Spinal cord (tissue), 10 donors: ENCODE results near the gene NPC1L1. TPM values are rescaled to one million over a fixed set of nuclear protein-coding genes. Genes with fewer than 3 reads are reported as not detected.
A peak's percentile ranks its signal among the peaks of the same experiment; 100 is the strongest.

Experiments
- DNase-seq, 6 donors: peaks; one replicate each; pipeline versions ENCODE4 v3.0.0 to v3.0.0-alpha.2; 2013 to 2015; ENCODE audit warnings: low spot score in 6 of 6, low read depth in 4 of 6
- H3K27ac ChIP-seq: one replicate; pipeline ENCODE4 v1.5.1; 2013; ENCODE audit warnings: low read depth, low read length, control low read depth
- H3K27me3 ChIP-seq: one replicate; pipeline ENCODE4 v1.6.1; 2013; ENCODE audit warnings: low read length; ENCODE audit not compliant: control insufficient read depth, insufficient read depth
- H3K36me3 ChIP-seq: one replicate; pipeline ENCODE4 v1.6.1; 2013; ENCODE audit warnings: low read length; ENCODE audit not compliant: control insufficient read depth, insufficient read depth
- H3K4me1 ChIP-seq: one replicate; pipeline ENCODE4 v1.6.1; 2013; ENCODE audit warnings: low read length; ENCODE audit not compliant: control insufficient read depth, insufficient read depth
- H3K4me3 ChIP-seq: one replicate; pipeline ENCODE4 v1.5.1; 2013; ENCODE audit warnings: low read depth, low read length, control low read depth
- H3K9me3 ChIP-seq: one replicate; pipeline ENCODE4 v1.6.1; 2013; ENCODE audit warnings: low read length; ENCODE audit not compliant: control insufficient read depth, insufficient read depth
- WGBS: methylation state at CpG from one replicate; pipeline ENCODE4 v1.1.5; 2013; ENCODE audit warnings: missing lambda C conversion rate; ENCODE audit not compliant: insufficient coverage; 5-methylcytosine and 5-hydroxymethylcytosine counted together
- polyA plus RNA-seq, 2 donors: library from polyadenylated mRNA; unstranded; fragments of 120-200 nt; gene quantifications; one replicate each; pipeline ENCODE4 v1.2.1, GENCODE V29; 2013; ENCODE audit not compliant: insufficient read length in 2 of 2
- total RNA-seq, 2 donors: library from RNA; depleted of rRNA in 1 of 2; stranded (reverse); fragments of 120-200 nt in 1 of 2; fragments of >200 nt in 1 of 2; gene quantifications; one replicate each; pipeline versions ENCODE4 v1.2.3 to v1.2.4, GENCODE V29; 2013 to 2014
- donor health status: healthy.

The NPC1L1 gene
- total and polyA plus RNA-seq, 4 donors: 0.06 to 0.11 (median 0.10) TPM

- 28% methylated on average over 6 of the region's 6 CpGs for WGBS
- H3K27ac ChIP-seq: no peak overlapping the region
Observed at GRCh38 chr7:44477063-44477830, 63.9 kb downstream of the NPC1L1 start.

GRCh38 chr7:44476313-44476712 is 64.8 kb downstream of the NPC1L1 start:
- Histone ChIP-seq H3K27me3 (no peaks in the 10 kb centered on the region), H3K4me3 (no peak overlapping the region), H3K36me3 (peaks cover 25% of the 10 kb centered on the region), H3K4me1 (peaks cover 3% of the 10 kb centered on the region), H3K9me3 (no peaks in the 10 kb centered on the region), H3K27ac (no peak overlapping the region)
- 100% methylated on average over 3 of the region's 5 CpGs for WGBS
- no peak for DNase-seq

More at GRCh38 chr7:44477063-44477830, 63.9 kb downstream of the NPC1L1 start:
- Histone ChIP-seq H3K27me3 (no peaks in the 10 kb centered on the region), H3K4me3 (no peak overlapping the region), H3K4me1 (peaks cover 3% of the 10 kb centered on the region), H3K9me3 (no peaks in the 10 kb centered on the region), H3K36me3 (peaks cover 26% of the 10 kb centered on the region)
- peak in 5 of 6 donors; percentile 44 to 86 (median 58) for DNase-seq

GRCh38 chr7:44473295-44473694 is 67.8 kb downstream of the NPC1L1 start:
- H3K4me1 ChIP-seq: peaks cover 3% of the 10 kb centered on the region
- no peak overlapping the region for H3K27ac ChIP-seq
- H3K4me3 ChIP-seq: no peak overlapping the region
- H3K9me3 ChIP-seq: no peaks in the 10 kb centered on the region
- no peak for DNase-seq
- H3K36me3 ChIP-seq: peaks cover 23% of the 10 kb centered on the region
- WGBS: 100% methylated on average over 1 of the region's 3 CpGs
- H3K27me3 ChIP-seq: no peaks in the 10 kb centered on the region

DNA sequence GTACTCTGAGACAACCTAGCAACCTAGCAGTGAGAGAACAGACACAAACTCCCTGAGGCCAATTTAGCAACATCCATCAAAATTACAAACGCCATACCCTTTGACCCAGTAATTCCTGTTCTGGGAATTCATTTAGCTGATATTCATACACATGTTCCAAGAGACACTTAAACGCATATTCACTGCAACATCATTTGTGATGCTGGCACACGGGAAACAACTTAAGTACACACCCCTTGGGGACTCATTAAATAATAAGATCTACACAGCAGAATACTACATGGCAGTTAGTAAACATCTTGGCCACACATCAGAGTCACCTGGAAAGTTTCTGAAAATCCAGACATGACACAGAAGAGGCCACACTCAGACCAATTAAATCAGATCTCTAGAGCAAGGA is 68.3 kb downstream of the NPC1L1 start:
- Histone ChIP-seq H3K27ac (no peak overlapping the region), H3K9me3 (no peaks in the 10 kb centered on the region)

GRCh38 chr7:44471850-44472249 is 69.3 kb downstream of the NPC1L1 start:
- Histone ChIP-seq H3K27me3 (no peaks in the 10 kb centered on the region), H3K4me3 (no peak overlapping the region), H3K4me1 (peaks cover 3% of the 10 kb centered on the region), H3K9me3 (no peaks in the 10 kb centered on the region), H3K27ac (no peak overlapping the region), H3K36me3 (peaks cover 23% of the 10 kb centered on the region)
- DNase-seq: no peak
- 68% methylated on average over 2 of the region's 3 CpGs for WGBS

More for the DNA sequence above, 68.3 kb downstream of the NPC1L1 start:
- DNase-seq: no peak
- peaks cover 3% of the 10 kb centered on the region for H3K4me1 ChIP-seq
- H3K36me3 ChIP-seq: peaks cover 19% of the 10 kb centered on the region
- H3K4me3 ChIP-seq: no peak overlapping the region
- 65% methylated on average over 3 of the region's 3 CpGs for WGBS
- no peaks in the 10 kb centered on the region for H3K27me3 ChIP-seq

DNA sequence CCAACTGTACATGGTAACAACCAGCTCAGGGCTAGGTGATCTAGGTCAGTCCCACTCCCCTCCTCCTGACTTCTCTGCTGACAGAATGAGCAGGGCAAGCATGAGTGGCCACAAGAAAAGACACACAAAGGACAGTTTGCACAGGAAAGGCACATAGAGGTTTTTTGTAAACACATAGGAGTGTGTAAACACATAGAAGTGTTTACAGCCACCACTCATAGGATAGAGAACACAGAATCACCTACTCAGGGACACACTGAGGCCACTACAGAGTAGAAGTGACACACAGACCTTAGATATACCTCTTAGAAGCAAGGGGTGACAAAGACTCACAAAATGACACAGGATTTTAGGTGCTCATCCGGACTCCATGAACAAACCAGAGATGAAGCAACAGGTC is 69.7 kb downstream of the NPC1L1 start:
- DNase-seq: no peak
- Histone ChIP-seq H3K4me1 (peaks cover 5% of the 10 kb centered on the region), H3K27me3 (no peaks in the 10 kb centered on the region), H3K9me3 (no peaks in the 10 kb centered on the region), H3K4me3 (no peak overlapping the region), H3K36me3 (peaks cover 21% of the 10 kb centered on the region), H3K27ac (no peak overlapping the region)
- WGBS: 93% methylated on average over 1 of the region's 1 CpG

DNA sequence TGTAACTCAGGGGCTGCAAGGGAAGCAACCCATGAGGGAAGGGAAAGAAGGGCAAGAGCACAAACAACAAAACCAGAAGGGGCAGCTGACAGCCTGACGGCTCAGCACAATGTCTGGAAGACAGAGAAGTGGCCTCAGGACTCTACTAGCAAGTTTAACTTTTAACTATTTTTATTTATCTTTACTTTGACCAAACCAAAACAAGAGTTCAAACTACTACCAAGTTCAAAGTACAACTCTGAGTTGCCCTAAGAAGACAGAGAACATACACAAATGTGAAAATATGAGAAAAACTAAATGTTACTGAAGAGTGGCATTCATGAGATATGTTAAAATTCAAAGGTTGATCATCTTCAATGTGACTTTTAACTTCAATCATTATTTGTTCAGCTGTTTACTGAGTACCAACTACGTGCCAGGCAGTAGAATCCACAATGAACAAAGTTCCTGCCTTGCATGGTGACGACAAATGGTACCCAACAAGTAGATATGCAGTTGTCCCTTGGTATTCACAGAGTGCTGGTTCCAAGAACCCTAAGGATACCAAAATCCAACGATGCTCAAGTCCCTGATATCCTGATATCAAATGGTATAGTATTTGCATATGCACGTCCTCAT is 70.4 kb downstream of the NPC1L1 start:
- Histone ChIP-seq H3K4me1 (peaks cover 5% of the 10 kb centered on the region), H3K9me3 (no peaks in the 10 kb centered on the region), H3K27me3 (no peaks in the 10 kb centered on the region), H3K27ac (no peak overlapping the region), H3K4me3 (no peak overlapping the region), H3K36me3 (peaks cover 14% of the 10 kb centered on the region)
- no peak for DNase-seq
- 100% methylated on average over 2 of the region's 5 CpGs for WGBS

DNA sequence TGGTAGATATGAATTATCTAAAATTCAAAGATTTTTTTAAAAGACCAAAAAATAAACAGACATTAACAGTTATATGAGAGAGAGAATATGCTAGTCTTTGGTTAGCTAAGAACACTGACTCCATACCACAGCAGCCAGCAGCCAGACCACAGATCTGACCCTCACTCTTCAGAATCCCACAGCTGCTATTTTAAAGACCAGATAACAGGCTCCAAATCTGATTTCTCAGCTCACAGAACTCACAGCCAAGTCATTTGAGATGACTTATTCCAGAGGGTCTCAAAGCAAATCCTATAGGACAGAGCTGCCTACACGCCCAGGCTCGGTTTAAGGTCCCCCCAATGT is 71.0 kb downstream of the NPC1L1 start:
- H3K4me1 ChIP-seq: peaks cover 5% of the 10 kb centered on the region
- no peak overlapping the region for H3K4me3 ChIP-seq
- peaks cover 14% of the 10 kb centered on the region for H3K36me3 ChIP-seq
- no peaks in the 10 kb centered on the region for H3K9me3 ChIP-seq
- no peaks in the 10 kb centered on the region for H3K27me3 ChIP-seq
- WGBS: 87% methylated on average over 2 of the region's 2 CpGs
- H3K27ac ChIP-seq: no peak overlapping the region
- no peak for DNase-seq

DNA sequence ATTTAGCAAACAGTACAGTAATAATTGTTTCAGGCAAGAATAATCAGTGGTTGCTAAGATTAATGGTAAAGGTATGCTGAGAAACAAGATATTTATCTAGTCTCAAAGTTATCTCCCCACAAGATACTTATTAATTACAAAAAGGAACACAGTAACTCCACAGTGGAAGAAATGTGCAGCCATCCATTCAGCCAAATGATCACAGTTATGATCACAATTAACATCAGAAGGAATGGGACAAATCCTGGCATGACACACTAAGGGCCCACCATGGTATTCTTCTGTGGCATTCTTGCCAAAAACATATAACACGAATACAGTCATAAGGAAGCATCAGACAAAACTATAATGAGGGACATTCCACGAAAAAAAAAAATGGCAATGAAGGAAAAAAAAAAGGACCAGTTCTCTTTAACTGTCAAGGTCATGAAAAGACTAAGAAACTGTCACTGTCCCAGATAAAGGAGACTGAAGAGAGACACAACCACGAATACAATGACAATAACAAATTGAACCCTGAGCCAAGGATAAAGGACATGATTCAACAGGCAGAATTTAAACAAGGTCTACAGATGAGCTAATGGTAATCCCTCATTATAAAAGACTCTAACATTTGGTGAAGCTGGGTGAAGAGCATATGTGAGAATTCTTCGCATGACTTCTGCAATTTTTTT is 71.5 kb downstream of the NPC1L1 start:
- no peak overlapping the region for H3K27ac ChIP-seq
- no peaks in the 10 kb centered on the region for H3K9me3 ChIP-seq
- H3K27me3 ChIP-seq: no peaks in the 10 kb centered on the region
- peak in 1 of 6 donors; percentile 6 for DNase-seq
- peaks cover 9% of the 10 kb centered on the region for H3K36me3 ChIP-seq
- WGBS: 20% methylated on average over 1 of the region's 4 CpGs
- H3K4me3 ChIP-seq: no peak overlapping the region
- H3K4me1 ChIP-seq: peaks cover 5% of the 10 kb centered on the region
